Measurements from ENCODE around the gene LLPH.

The LLPH gene

DNA sequence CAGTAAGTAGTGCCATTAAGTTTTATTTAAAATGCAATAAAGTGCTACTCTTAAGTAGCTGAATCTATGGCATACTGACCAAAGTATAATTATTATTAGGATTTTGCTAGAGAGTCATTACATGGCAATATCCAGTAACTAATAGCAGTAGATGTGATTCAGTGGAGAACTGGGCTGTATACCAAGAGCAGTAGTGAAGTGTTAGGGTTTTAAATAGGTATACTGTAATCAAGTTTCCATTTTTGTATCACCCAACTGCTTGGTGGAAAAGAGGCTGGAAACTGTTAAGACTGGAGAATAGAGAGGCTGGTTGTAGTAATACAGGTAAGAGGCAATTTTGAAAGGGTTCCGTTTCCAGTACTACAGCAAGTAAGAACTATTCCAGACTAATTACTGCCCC is 13.3 kb upstream of the LLPH start:
- no peak for DNase-seq

DNA sequence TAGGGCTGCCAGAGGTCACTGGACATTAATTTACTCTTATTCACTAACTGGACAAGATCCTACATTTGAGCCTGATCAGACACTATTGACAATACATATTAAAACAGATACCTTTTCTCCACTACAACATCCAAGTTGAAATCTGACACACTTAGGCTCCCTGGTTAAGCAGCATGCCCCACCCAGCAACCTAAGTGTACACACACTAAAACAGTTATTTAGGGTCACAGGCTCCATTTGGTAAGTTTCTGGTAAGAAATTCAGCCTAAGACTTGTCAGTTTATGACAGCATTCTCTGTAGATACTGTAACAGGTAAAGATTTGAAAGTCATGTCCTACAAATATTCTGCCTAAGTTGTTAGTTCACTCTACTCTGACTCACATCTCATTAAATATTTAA is 12.3 kb upstream of the LLPH start:
- DNase-seq, result no peak

DNA sequence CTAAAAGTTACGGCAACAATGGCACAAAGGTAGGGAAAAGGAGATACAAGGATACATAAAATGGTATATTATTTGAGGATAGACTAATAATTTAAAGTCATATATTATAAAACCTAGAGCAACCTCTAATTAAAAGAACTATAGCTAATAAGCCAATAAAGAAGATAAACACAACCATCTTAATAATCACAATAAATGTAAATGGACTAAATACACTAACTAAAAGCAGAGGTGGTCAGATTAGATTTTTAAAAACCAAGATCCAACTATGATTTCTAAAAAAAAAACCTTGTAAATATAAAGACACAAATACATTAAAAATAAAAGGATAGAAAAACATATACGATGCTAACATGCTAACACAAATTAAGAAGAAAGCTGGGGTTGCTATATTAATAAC is 10.7 kb upstream of the LLPH start:
- DNase-seq, result no peak

DNA sequence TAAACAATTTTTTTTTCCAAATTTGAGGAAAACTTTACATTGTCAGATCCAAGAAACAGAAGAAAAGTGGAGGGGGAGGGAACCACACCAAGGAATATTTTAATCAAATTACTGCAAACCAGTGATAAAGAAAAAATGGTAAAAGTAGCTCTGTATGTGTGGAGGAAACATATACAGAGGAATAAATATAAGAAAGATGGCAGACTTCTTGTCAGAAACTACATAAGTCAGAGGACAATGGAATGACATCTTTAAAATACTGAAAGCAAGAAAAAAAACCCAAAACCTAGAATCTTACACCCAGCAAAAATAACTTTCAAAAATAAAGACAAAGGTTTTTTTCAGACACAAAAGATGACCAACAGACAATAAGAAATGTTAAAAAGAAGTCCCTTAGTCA is 10.2 kb upstream of the LLPH start:
- no peak for DNase-seq

DNA sequence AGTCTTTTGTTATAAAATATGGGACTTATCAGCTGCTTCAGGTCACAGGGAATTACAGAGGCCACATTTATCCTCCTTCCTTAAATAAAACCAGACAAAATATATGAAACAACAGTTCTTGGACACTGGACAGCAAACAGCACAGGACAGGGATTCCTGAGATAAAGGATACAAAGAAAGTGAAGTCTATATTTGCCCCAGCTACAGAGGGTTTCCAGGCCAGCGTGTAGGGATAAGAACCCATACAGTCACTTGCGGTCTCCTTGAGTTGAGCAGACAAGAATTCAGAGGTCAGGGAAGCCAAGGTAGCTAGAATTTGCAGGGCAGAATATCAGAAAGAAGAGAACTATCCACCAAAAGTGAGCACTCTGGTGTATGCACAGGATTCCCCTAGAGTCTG is 8.8 kb upstream of the LLPH start:
- DNase-seq, result no peak

DNA sequence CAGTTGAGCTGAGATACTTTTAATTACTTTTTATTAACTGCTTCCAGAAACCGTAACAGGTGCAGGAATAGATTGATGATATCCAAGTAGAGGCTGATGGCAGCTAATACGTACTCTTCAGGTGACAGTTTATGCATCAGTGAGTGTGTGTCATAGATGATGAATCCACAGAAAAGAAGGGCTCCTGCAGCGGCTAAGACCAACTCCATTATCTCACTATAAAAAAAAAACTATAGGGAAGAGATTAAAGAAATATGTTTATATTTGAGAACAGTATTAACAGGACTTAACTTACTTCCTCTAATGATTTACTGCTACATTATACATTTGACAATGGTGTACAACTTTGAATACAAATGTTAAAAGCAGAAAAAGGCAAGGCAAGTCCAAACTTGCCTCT is 7.4 kb upstream of the LLPH start:
- DNase-seq, result no peak

DNA sequence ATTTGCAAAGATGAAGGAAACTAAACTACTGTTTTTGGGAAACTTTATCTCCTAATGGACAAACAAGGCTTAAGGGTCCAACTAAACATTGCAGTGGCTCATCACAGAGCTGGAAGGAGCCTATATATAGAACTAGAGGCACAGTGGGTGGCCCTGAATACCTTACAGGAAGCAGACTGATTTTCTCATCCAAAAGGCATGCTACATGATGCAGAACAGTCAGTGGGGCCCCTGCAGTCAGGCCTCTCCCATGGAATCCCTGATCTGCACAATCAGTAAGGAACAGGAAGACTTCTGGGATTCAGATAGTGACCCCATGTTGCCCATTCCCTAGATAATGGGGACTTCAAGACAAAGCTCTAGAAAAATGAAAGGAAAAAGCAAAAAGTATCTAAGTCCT is 1.9 kb upstream of the LLPH start:
- DNase-seq, result no peak

DNA sequence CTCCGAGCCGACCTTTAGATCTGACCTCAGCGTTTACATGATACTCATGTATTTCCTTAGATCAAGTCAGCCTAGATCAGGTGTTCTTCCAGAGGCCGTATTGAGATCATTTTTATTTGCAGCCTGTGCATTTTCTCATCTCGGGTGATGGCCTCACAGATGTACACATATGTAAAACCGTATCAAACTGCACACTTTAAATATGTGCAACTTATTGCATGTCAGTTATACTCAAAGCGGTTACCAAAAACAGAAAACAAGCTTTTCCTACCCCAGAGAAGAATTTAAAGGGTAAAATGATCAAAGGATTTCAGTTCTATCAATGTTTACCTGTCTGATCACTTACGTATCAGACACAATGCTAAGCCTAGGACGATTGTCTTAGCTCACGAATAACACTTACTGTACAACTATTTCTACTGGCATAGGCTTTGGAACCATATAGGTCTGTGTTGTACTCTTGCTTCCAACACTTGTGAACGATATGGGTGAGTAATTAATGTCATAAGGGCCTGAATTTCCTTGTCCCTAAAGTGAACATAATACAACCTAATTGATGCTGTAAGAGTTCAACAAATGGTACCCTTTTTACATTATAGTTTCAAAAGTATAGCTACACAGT is 628 bp upstream of the LLPH start:
- DNase-seq, result no peak

DNA sequence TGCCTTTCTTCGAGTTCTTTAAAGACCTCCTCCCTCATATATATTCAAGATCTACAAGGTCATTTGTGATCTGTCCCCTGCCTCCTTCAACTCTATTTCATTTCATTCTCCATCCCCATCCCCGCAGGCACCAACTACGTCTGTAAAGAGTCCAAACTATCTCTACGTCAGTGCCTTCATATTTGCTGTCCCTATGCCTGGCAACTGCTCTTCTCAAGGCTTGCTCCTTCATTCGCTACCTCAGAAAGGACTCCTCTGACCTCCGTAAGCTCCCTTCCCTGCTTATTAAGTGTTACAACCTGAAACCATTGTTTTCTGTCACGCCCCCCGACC is 650 bp downstream of the LLPH start:
- DNase-seq, result peak in 1 of 51 donors; percentile 17

DNA sequence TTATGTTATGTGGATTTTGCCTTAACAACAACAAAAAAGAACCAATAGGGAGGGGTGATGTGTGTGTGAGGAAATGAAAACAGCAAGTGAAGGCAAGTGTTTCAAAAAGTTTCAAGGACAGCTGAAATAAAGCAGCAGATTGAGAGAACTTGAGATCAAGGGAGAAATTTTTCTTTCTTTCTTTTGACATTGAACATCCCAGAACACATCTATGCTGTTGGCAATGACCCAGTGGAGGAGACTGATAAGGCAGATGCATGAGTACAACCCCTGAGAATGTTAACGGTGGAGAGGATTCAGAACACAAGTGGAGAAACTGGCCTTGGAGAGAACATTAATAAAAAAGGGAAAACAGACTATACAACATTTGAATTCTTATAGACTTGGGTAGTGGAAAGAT is 2.9 kb downstream of the LLPH start:
- no peak for DNase-seq

DNA sequence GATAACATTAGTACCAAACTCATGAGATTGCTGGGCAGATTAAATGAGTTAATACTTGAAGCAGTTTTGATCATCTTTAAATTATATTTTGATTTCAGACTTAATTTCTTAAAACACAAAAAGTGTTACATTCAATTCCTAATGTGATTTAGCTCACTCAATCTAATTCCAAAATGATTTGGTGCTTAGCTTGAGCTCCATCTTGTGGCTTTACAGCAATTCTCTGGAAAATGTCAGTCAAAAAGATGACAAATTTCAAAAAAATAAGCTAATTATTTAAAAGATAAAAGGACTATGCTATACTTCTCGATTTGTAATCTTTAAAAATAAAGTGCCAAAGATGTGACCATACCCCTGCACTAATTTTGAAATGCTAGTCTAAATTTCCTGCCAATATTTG is 10.1 kb downstream of the LLPH start:
- DNase-seq, result no peak

DNA sequence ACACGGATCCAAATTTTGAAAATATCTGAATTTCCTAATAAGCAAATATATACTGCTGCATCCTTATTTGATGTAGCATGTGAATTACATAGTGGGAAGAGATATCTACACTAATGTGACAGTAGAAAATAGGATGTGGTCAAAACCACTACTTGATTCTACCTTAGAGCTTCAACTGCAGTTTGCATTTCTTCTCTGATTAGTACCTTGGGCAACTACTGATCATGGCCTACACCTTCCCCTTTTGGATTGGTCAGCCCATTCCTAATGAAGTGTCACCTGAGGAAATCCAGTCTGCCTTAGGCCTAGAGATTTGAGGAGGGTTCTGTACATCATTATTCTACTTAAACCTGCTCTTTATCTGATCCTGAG is 10.7 kb downstream of the LLPH start:
- DNase-seq, result no peak

DNA sequence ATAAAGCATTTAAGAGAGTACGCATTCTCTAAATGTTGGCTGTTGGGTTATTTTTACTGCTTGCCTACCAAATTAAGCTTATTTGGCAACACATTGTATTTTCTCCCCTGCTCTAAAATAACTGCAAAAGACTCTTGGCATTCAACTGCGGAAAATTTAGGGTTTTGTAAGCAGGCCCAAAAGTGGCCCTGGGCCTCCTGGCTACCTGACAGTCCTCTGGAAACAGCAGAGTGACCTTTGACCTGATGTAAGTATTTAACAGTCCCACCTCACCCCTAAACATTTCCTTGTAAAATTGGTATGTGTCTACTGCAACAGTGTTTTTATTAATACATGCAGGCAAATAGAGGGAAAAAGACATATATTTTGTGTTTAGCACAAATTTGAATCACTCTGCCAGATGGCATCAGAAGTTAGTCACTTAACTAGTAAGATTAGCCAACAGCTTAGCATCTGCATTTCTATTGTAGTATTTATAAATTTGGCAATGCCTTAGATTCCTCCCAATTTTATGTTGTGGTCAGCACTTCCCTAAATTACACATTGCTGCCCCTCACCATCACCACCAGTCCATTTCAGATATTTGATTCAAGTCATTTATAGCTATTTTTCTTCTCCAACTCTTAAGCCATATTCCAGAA is 11.2 kb downstream of the LLPH start:
- DNase-seq, result no peak

DNA sequence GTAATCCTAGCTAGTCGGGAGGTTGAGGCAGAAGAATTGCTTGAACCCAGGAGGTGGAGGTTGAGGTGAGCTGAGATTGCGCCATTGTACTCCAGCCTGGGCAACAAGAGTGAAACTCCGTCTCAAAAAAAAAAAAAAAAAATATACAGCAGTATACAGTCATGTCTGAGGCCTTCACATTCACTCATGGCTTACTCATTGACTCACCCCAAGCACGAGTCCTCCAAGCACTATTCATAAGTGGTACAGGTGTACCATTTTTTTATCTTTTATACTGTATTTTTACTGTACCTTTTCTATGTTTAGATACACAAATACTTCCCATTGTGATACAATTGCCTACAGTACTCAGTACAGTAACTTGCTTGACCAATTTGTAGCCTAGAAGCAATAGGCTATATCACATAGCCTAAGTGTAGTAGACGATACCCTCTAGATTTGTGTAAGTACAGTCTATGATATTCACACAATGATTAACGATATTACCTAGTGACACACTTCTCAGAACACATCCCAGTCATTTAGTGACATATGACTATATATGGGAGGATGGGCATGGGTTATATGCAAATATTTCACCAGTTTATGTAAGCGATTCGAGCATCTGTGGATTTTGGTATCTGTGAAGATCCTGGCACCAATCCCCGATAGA is 12.2 kb downstream of the LLPH start:
- DNase-seq, result no peak

DNA sequence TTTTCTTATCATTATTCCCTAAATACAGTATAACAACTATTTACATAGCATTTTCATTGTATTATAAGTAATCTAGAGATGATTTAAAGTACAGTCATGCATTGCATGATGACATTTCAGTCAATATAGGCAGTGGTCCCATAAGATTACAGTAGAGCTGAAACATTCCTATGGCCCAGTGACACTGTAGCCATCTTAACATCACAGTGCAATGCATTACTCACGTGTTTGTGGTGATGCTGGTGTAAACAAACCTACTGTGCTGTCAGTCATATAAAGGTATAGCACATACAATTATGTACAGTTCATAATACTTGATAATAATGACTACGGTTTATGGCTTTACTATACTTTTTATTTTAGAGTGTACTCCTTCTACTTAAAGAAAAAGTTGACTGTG is 13.3 kb downstream of the LLPH start:
- DNase-seq, result no peak

DNA sequence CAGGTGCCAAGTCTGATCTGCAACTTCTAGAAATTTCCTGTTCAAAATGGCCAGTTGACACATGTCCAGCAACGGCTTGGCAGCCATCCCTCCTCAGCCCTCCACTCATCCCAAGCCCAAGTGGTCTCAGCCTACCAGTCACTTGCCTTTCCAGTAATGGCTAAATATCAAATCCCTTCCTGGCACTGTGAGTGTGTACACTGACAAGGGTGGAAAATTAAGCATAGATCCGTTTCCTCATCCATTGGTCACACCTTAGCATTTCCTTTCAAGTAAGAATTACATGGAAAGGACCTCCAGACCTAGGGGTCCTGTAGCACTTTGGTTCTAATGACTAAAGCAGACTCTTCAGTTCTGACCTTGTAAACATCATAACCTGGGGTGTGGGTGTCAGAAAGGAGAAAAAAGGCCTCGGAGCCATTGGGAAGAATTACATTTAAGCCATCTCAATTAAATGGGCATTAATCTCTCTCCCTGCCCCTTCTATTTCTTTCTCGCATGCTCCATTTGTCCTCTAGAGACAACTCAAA is 15.4 kb downstream of the LLPH start:
- no peak for DNase-seq

DNA sequence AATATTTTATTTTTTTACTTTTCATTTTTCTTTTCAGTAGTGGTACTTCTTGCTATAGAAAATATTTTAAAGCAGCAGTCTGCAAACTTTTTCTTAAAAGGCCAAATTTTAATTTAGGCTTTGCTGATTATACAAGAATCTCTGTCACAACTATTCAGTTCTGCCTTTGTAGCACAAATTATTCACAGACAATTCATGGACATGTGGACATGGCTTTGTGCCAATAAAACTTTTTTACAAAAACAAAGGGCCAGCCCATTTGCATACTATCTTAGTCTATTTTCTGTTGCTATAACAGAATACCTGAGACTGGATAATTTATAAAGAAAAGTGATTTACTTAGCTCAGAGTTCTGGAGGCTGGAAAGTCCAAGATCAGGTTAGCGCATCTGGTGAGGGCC is 17.1 kb downstream of the LLPH start:
- no peak for DNase-seq

DNA sequence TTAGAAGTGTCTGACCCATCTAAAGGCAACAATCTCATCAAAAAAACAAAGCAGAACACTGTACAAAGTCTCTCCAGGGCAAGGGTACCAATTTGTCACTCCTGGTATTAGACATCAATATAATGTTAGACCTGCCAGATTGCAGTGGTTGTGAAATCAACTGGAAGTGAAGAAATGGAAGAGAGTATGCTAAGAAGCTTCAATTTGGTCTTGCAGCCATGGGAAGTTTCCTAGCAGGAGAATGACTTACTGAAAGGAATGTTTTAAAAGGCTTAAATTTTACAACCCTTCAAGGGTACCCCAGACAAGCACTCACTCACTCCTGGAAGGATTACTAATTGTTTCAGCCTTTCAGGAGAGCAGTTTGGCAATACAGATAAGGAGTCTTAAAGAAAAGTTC is 18.9 kb downstream of the LLPH start:
- DNase-seq, result no peak

DNA sequence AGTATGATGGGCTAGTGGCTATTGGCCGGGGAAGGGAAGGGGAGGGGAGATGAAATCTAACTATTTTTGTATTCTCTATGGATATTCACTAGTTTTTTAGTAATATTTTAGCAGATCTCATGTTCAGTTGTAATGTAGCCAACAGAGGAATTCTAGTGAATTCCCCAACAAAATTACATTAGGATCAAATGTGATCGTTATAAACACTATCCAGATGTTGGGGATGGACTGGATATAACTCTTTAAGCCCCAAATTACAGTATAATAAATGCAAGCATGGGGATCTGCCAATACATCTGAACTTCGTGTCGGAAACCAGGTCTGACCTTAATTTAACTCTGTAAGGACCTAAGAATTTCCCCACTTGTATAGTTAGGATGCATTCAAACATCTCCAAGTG is 21.5 kb downstream of the LLPH start:
- no peak for DNase-seq

DNA sequence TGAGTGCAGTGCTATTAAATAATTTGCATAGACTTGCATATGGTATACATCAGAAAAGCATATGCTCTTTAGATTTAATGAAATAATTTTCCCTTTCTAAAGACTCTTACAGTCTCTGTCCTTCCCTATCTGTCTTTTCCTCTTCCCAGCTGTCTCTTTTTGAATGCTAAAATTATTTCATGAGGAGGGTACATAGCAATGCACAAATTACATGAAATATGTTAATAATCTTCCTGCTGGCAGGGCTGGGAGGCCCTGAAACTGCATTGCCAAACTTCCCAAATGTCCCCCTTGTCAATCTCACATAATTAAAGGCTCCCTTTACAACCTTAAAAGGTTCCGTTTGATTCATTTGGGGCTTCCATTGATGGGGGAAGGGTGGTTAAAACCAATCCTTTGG is 22.2 kb downstream of the LLPH start:
- no peak for DNase-seq

DNA sequence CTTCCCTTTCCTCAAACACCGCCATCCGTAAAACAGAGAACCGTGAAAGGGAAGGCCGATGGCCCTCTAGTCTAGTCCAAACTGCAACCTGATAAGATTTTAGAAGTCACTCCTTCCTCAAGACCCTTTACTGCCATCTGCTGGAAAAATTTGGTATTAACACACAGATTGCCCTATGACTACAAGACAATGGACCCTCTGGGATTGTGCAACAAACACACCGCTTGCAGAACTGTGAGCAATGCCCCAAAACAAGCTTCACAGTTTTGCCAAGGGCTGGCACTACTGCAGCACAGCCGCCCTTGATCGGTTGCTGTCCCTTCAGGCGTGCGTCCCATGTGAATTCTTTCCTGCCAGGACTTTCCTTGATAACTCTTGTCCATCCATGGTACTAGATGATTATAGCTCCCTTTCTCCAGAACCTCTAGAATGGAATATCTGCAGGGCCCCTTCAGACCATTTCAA is 23.1 kb downstream of the LLPH start:
- peak in 21 of 51 donors; percentile 1 to 71 (median 7) for DNase-seq

DNA sequence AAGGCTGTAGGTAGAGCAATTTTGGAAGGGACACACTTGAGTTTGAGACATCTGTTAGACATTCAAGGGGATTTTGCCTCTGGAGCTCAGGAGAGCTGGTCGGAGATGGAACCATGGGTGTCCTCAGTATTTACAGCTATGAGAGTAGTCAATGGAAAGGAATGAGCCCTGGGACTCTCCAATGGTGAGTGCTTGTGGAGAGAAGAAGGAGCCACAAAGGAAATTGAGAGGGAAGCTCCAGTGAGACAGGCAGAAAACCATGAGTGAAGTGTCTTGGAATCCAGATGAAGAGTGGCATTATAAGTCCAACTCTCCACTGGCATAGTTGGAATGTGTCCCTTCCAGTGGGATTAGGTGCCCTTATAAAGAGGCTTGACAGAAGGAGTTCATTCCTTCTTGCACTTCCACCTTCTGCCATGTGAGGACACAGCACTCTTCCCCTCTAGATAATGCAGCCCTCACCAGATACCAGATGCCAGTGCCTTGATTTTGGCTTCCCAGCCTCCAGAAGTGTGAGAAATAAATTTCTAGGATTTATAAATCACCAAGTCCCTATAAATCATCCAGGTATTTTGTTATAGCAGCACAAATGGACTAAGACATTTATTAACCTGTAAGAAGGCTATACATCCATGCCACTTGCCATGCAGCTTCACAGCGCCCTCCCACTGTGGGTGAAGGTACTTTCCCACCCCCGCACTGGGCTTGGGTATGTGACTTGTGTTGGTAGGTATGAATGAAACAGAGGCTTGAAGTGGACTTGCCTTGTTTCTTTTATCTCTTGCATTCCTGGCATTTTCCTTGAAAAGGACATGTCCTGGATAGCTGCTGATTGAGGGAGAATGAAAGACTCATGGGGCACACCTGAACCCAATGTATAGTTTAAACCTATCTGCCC is 27.3 kb downstream of the LLPH start:
- no peak for DNase-seq
